DND-41 (cell line): ENCODE data around the gene FARSA.

ENCODE experiments used
- ATAC-seq: fragments of 200-7000 bp; cut with Tn5 transposase; 3 replicates; pipeline ENCODE4 v1.9.1; 2021; ENCODE audit warnings: low read depth; ENCODE audit not compliant: insufficient read depth
- DNase-seq: peaks from one replicate; pipeline ENCODE4 v3.0.0-alpha.2; 2020
- H2AFZ ChIP-seq: 2 replicates; pipeline ENCODE4 v1.6.0; 2012; ENCODE audit warnings: low read depth, low read length
- H3K27ac ChIP-seq: 2 replicates; pipeline ENCODE4 v1.5.1; 2012; ENCODE audit warnings: low read length, inconsistent platforms
- H3K27me3 ChIP-seq: fragments of 200-600 bp; sonication (generic); 2 replicates; pipeline ENCODE4 v1.6.0; 2012; ENCODE audit warnings: low read length, mild to moderate bottlenecking, inconsistent platforms; ENCODE audit not compliant: insufficient read depth, poor library complexity
- H3K36me3 ChIP-seq: 2 replicates; pipeline ENCODE4 v1.5.1; 2012; ENCODE audit warnings: low read length, inconsistent platforms; ENCODE audit not compliant: insufficient read depth
- H3K4me1 ChIP-seq: 2 replicates; pipeline ENCODE4 v1.5.1; 2012; ENCODE audit warnings: mild to moderate bottlenecking, low read length; ENCODE audit not compliant: insufficient read depth
- H3K4me2 ChIP-seq: 2 replicates; pipeline ENCODE4 v1.6.0; 2012; ENCODE audit warnings: mild to moderate bottlenecking, moderate library complexity, low read length, inconsistent platforms; ENCODE audit not compliant: insufficient read depth
- H3K4me3 ChIP-seq, 2 experiments: fragments of 200-600 bp in 1 of 2; shearing (Covaris generic) in 1 of 2; 2 replicates each; pipeline ENCODE4 v1.5.1; 2012 to 2016; ENCODE audit warnings: inconsistent platforms in 2 of 2, low read length in 2 of 2, mild to moderate bottlenecking in 2 of 2, low read depth in 1 of 2, moderate library complexity in 1 of 2
- H3K79me2 ChIP-seq: 2 replicates; pipeline ENCODE4 v1.6.0; 2012; ENCODE audit warnings: low read length, inconsistent platforms; ENCODE audit not compliant: insufficient read depth
- H3K9ac ChIP-seq: 2 replicates; pipeline ENCODE4 v1.6.0; 2012; ENCODE audit warnings: low read depth, mild to moderate bottlenecking, inconsistent platforms, low read length, moderate library complexity
- H3K9me3 ChIP-seq: 2 replicates; pipeline ENCODE4 v1.5.1; 2012; ENCODE audit warnings: low read length, moderate library complexity, mild to moderate bottlenecking, inconsistent platforms; ENCODE audit not compliant: insufficient read depth, severe bottlenecking
- H4K20me1 ChIP-seq: 2 replicates; pipeline ENCODE4 v1.6.0; 2012; ENCODE audit warnings: low read length; ENCODE audit not compliant: insufficient read depth
- EZH2 ChIP-seq: IDR thresholded peaks from 3 replicates; pipeline ENCODE4 v1.6.1; 2012; ENCODE audit warnings: borderline replicate concordance, low read depth, mild to moderate bottlenecking, moderate library complexity, low read length, inconsistent platforms; ENCODE audit not compliant: severe bottlenecking
- TF ChIP-seq, protein P1 (sequence below): IDR thresholded peaks from 2 replicates; pipeline ENCODE4 v1.5.1; 2012; ENCODE audit warnings: borderline replicate concordance, low read length, moderate library complexity, mild to moderate bottlenecking; ENCODE audit not compliant: poor library complexity, severe bottlenecking; ENCODE audit errors: extremely low read depth

Gene FARSA

DNA sequence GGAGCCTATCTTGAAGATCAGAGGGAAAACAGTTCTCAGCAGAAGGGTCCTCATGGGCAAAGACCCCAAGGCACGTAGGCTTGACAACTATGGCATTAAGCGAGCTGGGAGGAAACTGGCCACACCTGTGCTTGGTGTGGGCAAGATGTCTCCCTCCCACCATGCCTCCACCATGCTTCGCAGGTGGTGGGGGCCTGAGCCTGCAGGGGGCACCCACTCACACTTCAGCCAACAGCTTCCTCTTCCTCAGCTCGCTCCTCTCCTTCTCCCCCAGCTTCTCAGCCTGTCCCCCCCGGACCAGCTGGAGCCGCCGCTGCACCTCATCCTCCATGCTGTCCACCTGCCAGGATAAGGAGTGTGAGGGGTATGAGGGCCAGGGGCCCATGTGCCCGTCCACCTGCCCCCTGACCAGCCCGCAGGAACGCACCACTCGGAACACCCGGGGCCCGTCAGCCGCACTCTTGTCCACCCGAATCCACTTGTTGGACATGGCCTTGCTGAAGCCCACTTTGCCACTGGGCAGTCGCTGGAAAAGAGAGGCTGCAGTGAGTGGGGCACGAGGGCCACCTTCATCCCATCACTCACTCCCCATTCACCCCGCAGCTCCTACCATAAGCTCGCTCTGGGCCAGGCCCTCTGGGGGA, 3.4 kb downstream of the FARSA start:
- Histone ChIP-seq H2AFZ (no peak overlapping the region), H3K4me3 (no peak overlapping the region), H3K27me3 (no peaks in the 10 kb centered on the region), H3K27ac (no peak overlapping the region; the same call in 1 of the 2 replicates), H3K9me3 (no peaks in the 10 kb centered on the region), H3K36me3 (peaks cover 65% of the 10 kb centered on the region), H3K9ac (no peak overlapping the region), H3K4me2 (peak overlapping the region; percentile 11; the same call in 1 of the 2 replicates), H3K4me1 (peaks cover 36% of the 10 kb centered on the region), H4K20me1 (peaks cover 26% of the 10 kb centered on the region), H3K79me2 (peaks cover 54% of the 10 kb centered on the region)
- ATAC-seq (no peak), DNase-seq (no peak)
- TF ChIP-seq, protein P1, sequence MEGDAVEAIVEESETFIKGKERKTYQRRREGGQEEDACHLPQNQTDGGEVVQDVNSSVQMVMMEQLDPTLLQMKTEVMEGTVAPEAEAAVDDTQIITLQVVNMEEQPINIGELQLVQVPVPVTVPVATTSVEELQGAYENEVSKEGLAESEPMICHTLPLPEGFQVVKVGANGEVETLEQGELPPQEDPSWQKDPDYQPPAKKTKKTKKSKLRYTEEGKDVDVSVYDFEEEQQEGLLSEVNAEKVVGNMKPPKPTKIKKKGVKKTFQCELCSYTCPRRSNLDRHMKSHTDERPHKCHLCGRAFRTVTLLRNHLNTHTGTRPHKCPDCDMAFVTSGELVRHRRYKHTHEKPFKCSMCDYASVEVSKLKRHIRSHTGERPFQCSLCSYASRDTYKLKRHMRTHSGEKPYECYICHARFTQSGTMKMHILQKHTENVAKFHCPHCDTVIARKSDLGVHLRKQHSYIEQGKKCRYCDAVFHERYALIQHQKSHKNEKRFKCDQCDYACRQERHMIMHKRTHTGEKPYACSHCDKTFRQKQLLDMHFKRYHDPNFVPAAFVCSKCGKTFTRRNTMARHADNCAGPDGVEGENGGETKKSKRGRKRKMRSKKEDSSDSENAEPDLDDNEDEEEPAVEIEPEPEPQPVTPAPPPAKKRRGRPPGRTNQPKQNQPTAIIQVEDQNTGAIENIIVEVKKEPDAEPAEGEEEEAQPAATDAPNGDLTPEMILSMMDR, result peak; percentile 37
- TF ChIP-seq EZH2, result no peak

DNA sequence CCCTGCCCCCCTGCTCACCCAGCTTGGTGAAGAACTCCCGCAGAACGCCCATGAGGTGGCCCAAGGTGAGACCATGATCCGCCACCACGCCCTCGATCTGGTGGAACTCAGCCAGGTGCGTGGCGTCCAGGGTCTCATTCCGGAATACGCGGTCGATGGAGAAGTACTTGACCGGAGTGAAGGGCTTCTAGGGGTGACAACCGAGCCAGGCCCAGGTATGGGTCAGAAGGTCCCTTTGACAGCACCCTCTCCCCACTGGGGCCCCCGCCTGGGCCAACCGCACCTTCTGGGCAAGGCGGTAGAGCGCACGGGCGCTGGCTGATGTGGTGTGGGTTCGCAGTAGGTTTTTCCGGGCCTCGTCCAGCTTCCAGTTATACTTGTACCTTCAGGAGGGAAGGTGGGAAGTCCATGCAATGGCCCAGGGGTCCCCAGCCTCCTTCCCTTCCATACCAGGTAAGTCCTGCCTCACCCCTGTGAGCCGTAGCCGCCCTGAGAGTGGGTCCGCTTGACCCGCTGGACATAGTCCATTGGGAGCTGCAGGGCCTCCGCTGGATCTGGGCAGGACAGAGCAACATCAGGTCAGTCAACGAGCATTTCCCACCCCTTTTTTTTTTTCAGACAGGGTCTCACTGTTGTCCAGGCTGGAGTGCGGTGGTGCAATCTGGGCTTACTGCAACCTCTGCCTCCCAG, 8.7 kb downstream of the FARSA start:
- H3K9me3 ChIP-seq, result no peaks in the 10 kb centered on the region
- TF ChIP-seq EZH2, result no peak
- TF ChIP-seq, protein P1, result no peak
- peaks cover 70% of the 10 kb centered on the region for H3K36me3 ChIP-seq
- H3K79me2 ChIP-seq, result peaks cover 9% of the 10 kb centered on the region
- H3K27ac ChIP-seq, result no peak overlapping the region
- H3K4me3 ChIP-seq, result no peak overlapping the region
- no peaks in the 10 kb centered on the region for H3K4me1 ChIP-seq
- peak overlapping the region; percentile 12; the same call in 1 of the 2 replicates for H3K9ac ChIP-seq
- H4K20me1 ChIP-seq, result peaks cover 15% of the 10 kb centered on the region; the same call in 1 of the 2 replicates
- no peak overlapping the region for H2AFZ ChIP-seq
- DNase-seq, result no peak
- H3K27me3 ChIP-seq, result no peaks in the 10 kb centered on the region
- H3K4me2 ChIP-seq, result no peak overlapping the region
- no peak for ATAC-seq

GRCh38 chr19:12922959-12923358, 10.6 kb downstream of the FARSA start:
- Histone ChIP-seq H3K79me2 (peaks cover 10% of the 10 kb centered on the region; the same call in 1 of the 2 replicates), H4K20me1 (0 out of 2 replicates have a peak, but pooled peaks cover 8% of the 10 kb centered on the region), H3K27me3 (no peaks in the 10 kb centered on the region), H3K4me2 (no peak overlapping the region), H3K9me3 (no peaks in the 10 kb centered on the region), H3K36me3 (peaks cover 52% of the 10 kb centered on the region), H3K4me1 (peaks cover 18% of the 10 kb centered on the region), H3K27ac (no peak overlapping the region), H2AFZ (no peak overlapping the region), H3K9ac (no peak overlapping the region), H3K4me3 (no peak overlapping the region)
- no peak for ATAC-seq
- no peak for DNase-seq
- TF ChIP-seq, protein P1, result no peak
- no peak for TF ChIP-seq EZH2
